HG03175 (cell line): ENCODE measurements around the gene ZNF516.

Source experiments
- ATAC-seq: cut with Tn5 transposase; IDR thresholded peaks from one replicate; pipeline ENCODE4 v1.9.1; 2021; ENCODE audit warnings: mild to moderate bottlenecking, moderate library complexity; ENCODE audit not compliant: unreplicated experiment

ZNF516 gene

DNA sequence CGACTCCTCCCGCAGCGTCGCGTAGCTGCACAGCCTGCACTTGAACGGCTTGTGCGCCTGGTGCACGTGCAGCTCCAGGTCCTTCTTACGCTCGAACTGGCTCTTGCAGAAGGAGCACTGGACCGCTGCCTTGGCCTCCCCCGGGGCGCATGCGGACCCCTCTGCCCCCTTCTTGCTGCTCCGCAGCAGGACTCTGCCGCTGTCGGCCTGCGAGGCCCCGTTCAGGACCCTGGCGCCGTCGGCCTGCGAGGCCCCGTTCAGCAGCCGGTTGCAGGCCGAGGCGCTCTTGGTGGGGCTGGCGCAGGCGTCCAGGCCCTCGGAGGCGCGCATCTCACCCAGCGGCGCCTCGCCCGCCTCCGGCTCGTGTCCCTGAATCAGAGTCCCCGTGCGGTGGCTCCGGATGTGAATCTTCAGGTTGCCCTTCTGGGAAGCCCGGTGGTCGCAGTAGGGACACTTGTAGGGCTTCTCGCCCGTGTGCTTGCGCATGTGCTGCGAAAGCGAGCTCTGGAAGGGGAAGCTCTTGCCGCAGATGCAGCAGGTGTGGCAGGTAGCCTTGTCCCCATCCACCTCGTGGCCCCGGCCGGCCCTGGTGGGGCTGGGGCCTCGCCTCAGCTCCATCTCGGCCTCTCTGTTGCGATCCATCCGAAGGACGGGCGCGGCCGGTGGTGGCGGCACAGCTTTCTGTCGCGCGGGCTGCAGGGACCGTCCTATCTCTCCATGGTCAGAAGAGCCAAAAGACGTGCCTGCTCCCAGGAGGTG is 52.5 kb downstream of the ZNF516 start:
- no peak for ATAC-seq

DNA sequence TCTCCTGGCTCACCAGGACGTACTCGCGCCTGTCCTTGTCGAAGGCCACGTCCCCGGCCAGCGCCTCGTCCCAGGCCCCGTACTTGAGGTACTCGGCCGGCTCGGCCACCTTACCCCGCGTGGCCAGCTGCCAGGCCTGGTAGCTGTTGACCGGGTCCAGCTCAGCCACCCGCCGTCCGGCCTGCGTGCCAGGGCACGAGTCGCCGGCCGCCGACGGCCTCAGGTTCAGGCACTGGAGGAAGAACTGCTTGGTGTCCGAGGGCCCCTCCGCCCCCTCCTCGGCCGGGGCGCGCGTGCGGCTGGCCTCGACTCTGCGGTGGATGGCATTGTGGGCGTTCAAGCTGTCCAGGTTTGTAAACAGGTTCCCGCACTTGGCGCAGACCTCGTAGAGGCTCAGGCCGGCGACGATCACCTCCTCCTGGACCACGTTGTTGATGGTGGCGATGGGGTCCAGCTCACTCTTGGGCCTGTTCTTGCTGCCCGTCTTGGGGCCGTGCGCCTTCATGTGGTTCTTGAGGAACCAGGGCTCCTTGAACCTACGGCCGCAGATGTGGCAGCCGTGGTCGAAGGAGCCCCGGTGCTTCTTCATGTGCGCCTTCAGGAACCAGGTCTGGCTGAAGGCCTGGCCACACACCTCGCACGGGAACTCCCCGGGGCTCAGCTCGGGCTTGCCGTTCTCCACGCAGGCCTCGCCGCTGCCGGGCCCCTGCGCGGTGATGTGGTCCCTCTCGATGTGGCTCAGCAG is 53.2 kb downstream of the ZNF516 start:
- no peak for ATAC-seq

DNA sequence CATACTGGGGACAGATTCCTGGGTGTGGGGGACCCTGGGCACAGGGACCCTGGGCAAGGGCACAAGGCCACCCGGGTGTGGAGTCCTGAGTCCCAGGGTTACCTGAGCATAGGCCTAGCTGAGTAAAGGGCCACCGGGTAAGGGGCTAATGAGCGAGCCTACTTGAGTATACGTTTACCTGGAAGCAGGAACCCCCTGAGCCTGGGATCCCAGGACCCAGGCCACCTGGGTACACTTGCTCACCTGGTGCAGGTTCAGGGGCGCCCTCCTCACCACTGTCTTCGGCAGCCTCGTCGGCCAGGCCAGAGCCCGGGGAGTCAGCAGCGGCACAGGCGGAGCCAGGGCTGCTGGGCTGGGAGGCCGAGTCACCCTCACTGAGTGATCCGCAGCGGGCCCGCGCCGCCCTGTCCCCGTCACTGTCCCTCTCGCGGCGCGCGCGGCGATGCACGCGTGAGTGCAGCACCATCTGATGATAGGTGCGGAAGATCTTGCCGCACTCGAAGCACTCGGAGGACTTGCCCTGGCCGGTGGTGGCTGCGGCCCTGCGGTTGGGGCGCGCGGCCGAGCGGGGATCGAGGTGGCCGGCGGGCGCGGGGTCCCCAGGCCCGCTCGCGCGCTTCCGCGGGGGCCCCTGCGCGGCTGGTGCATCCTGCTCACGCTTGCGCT is 53.9 kb downstream of the ZNF516 start:
- ATAC-seq = no peak

DNA sequence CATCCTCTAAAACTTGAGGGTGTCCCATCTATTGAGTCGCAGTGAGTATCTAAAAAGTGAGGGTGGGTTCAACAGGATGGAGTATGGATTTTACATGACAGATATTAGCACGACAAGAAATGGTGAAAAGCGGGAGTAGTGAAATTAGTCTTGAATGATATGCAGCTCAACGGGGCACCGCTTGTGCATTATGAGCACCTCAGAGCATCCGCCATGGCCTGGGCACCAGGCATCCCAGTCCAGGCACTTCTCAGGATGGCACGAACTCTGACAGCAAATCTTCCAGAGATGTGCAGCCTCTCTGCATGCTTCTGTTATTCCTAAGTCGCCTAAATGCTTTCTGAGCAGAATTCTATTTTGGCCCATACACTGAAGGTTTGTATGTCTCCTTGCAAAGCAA is 57.1 kb downstream of the ZNF516 start:
- no peak for ATAC-seq

DNA sequence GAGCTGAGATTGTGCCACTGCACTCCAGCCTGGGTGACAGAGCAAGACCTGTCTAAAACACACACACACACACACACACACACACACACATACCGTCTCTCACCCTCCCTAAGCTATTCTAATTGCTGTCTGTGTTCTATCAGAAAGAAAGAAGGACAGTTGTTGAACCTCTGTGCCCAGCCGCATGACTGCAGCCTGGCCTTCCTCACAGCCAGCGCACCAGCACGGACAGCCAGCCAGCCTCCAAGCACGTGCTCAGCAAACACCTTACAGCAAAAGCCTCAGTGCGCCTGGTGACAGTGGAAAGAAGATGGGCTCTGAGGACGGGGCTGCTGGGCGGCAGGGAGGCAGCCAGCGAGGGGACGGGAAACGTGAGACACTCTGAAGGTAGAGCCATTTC is 58.0 kb downstream of the ZNF516 start:
- no peak for ATAC-seq

DNA sequence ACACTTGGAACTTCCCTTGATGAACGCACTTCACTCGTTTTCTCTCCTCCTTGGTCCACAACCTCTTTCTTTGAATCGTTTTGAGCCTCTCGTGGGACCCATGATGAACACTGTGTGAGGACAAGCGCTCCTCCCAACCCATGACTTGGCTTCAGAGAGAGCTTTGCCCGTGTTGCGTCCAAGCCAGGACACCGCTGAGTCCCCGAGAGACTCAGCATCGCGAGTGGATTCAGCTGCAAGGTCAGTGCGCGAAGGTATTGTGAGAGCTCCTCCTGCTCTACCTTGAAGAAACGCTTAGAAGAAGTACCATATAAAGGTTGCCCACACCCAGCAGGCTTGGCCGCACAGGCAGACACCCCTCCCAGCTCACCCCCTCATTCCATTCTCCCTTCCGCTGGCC is 58.7 kb downstream of the ZNF516 start:
- ATAC-seq = no peak

DNA sequence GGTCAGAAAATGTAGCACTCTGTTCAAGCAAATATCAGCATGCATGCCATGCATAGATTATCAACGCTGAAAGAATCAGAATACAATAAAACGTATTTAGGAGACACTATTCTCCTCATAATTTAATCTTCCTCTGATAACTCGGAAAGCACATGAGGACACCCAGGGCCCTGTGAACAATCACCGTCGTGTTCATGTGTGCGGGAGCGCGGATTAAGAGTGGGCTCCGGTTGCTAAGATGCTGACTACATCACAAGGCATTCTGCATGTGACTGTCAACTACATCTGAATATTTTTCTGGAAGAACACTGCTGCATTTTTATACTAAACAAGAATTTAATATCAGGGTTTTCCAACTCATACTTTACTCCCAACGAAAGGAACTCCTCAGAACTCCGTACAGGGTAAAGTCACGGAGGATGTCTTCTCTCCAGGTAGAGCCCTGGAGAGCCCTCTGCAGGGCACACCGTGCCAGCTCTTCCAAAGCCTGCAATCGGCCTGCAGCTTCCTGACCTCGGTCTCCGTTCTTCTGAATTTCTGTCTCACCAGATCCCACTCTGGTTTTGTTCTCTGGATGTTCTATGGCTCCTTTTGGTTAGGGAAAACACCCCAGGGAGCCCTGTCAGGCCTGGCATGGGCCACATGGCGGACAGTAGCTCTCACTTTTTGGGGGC is 59.6 kb downstream of the ZNF516 start:
- no peak for ATAC-seq

DNA sequence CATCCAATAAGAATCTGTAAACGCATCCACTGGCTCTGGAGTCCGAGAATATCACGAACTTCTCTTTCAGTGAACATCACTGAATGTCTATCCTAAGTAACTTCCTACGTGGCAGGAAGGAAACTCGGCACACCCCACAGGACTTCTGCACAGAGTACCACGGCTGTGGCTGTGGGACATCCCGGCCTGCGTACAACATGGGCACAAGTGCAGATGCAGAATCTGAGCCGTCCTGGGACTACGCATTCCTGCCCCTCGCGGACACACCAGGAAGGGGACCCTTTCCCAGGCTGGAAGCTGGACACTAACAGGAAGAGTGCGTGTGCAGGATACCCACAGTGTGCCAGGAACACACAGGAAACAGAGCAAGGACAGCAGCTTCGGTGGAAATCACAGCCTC is 60.6 kb downstream of the ZNF516 start:
- ATAC-seq = no peak

DNA sequence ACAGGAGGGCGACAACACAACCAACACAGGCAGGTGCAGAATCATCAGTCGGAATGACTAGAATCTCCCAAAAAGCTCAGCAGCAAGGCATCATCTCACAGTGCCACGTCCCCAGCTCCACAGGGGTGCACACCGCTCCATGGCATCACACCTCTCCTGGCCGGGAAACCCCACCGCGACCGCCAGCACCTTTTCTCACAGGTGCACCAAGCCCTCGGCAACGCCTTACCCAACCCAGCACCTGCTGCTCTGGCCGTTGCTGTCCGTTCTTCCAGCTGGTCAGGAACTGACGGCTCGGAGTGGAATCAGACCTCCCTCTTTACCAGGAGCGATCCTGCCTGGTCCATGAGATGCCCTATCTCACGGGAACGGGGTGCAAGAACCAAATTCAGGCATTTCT is 61.3 kb downstream of the ZNF516 start:
- ATAC-seq = no peak

DNA sequence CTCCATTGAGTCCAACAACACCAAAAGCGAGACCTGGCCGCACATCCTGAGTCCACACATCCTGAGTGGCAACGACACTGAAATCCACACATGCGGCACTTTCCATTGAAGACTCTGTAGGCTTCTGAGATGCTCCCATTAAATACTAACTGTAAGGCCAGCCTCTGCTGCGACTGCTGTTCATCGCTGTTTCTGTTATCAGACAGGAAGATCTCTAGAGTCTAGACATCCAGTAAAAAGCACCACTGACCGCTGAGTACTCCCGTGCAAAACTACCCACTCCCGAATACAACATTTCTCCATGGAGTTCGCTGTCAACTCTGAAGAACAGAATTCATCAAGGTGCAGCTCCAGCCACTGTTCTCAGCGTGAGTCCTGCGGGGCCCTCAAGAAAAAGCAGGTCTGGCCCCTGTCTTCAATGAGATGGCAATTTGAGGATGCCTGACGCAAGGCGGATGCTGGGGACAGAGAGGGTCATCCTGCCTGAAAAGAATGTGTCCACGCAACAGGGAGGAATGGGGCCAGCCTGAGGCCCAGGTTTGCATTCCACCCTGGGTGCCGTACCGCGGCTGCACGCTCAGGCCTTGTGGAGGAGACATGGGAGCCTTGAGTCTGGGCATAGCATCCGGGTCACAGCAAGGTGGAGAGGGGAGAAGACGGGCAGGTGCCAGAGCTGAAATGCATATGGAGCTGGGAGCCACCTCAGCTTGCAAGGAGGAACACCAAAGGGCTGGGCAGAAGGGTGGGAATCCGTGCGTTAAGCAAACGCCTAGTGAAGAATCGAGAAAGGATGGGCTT is 61.9 kb downstream of the ZNF516 start:
- ATAC-seq = no peak

DNA sequence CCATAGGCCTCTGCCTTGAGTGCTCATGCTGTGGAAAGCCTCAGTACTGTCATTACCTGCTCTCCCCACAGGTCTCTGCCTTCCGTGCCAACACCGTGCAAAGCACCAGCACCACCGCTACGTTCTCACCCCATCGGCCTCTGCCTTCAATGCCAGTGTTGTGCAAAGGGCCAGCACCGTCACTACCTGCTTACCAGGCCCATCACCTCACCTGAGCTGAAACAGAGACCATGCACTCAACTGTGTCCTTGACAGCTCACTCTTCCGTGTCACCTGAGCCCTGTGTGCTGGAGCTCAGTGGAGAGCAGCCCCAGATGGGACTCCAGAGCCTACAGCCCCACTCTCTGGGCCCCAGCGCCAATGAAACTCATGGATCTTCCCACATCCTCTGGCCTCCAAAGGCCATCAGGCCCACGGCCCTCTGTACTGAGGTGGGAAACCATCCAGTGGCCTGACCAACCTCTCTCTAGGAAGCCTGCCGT is 62.7 kb downstream of the ZNF516 start:
- no peak for ATAC-seq

DNA sequence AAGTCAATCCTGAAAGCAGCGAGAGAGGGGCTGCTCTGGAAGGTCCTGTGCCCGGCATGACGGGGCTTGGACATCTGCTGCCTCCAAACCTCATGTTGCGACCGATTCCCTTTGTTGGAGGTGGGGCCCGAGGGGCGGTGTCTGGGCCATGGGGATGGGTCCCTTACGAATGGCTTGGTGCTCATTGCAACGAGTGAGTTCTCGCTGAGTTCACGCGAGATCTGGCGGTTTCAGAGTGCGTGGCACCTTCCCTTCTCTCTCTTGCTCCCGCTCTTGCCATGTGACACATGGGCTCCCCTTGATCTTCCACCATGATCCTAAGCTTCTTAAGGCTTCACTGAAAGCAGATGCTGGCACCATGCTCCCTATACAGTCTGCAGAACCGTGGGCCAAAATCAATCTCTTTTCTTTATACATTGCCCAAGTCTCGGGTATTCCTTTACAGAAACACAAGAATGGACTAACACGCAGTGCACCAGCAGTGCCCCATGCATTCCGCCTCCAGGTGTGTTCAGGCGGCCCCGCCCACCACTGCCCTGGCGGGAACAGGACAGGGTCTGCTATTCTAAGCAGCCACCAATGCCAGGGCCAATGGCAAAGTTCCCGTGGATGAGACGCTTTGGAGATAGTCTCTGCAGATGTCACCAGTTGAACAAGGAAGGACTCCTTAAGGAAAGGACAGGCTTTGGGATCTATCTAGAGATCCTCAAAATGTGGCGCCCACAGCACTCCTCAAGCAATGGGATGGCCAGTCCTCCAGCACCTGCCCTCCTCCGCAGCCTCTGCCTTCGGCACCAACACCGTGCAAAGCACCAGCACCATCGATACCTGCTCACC is 63.4 kb downstream of the ZNF516 start:
- ATAC-seq = no peak

DNA sequence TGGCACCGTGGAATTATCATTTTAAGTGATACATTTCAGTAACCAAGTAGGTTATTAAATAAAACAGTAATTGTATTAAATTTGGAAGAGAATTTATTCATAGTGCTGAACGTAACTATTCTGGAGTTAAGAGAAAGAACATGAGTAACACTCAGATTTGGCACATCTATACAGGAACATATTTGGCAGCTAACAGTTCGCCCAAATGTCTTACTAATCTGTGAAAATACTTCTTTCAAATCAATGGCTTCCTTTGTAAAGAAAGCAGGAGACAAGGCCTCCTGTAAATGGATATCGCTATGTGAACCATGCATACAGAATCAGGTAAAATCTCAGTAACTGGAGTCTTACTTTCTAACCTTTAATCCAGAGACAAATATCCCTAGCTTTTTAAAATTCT is 64.4 kb downstream of the ZNF516 start:
- ATAC-seq = no peak

DNA sequence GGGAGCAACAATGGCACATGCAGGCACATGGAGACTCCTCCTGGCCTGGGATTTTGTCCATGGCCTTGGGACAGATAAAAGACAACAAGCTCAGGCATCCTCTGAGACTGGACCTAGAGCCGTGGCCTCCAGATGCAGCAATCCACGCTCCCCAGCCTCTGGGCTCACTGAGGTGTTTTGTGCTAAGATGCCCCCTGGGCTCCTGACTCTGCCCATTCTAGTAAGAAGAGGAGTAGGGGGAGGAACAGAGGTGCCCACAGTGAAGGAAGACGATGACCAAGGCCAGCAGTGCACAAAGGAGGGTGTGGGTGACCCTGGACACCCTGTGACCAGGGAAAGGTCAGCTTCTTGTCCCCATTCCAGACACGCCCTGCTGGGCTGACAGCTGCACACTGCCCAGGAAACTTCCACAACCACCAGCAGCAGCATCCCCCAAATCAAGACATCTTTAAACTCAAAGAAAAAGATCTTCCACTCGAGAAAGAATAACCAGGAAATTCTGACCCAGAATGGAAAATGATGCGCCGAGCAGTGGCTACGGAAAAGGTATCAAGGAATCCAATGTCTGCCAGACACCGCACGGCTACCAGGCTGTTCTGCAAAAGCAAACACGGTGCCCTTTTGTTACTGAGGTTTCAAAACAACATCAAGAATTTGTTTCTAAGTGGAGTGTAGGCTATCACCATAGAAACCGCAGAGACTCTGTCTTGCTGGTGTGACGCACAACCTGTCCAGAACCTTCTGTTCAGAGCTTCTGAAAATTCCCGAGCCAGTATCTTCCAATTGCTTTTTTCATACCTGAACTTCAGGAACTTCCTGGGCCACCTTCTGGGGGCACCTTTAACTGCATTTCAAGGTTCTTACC is 65.5 kb downstream of the ZNF516 start:
- ATAC-seq = no peak

DNA sequence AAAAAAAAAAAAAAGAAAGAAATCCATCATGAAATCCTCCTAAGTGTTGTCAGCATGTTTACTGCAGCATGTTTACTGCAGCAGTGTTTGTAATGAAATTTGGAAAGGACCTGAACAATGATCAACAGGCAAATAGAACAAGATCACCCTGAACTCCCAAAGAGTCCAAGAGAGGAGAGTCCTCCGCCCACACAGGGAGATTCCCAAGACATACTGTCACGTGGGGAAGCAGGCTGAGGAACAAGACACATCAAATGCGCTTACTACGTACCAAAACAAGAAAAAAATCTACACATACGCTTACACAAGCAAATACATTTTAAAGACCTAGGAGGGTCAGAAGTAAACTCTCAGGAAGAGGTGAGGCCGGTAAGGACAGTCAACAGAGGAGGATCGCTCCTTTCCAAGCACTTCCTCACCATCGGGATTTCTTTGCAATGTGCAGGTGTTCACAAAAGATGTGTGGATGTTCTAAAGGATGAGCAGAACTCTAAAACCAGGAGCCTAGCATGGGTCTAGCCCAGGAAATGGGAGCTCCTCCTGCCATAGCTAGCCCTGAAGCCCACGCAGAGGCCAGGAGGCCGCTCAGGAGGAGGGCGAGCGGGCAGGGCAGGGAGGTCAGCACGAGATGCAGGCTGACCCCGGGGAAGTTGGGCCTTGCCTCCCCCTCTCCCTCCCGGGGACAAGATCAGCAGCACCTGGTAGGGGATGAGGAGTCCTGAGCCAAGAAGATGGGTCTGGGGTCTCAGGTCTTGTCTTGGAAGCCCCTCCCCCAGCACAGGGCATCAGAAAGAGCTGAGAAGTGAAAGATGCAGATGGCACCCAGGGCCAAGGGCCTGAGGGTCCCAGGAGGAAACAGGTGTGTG is 66.4 kb downstream of the ZNF516 start:
- ATAC-seq = no peak

DNA sequence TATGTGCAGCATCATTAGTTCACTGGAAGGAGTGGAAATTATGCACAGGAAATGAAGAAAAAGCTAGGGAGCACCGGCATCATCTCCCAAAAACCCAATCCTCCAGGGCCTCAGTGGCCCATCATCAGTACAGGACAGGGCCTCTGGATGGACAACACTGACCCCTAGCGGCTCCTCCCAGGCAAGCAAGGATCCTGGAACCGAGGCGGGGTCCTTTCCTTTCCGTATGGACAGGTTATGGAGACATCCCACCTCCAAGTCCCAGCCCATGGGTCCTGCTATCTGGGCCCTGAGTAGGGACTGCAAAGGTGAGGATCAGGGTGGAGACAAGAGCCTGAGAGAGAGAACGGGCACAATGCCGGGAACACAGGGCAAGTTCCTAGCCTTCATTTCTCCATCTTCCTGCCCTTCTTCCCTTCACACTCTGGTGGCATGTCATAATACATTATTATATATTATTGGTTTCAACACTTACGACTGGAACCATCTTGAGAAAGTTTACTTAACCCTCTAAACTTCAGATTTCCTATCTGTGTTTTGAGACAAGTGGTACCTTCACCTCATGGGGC is 68.2 kb downstream of the ZNF516 start:
- ATAC-seq = no peak
